Loucy (cell line): ENCODE measurements around the gene TMEM169.

ENCODE experiments used
- EZH2phosphoT487 ChIP-seq: fragments of 200-600 bp; IDR thresholded peaks from 2 replicates; pipeline ENCODE4 v1.6.1; 2018; ENCODE audit warnings: antibody characterized with exemption, mild to moderate bottlenecking, moderate library complexity, borderline replicate concordance
- TF ChIP-seq, protein P1 (sequence below): fragments of 200-600 bp; sonication (generic); conservative IDR thresholded peaks from 2 replicates; pipeline ENCODE4 v1.5.1; 2014; ENCODE audit warnings: mild to moderate bottlenecking, antibody characterized with exemption, low read length

DNA sequence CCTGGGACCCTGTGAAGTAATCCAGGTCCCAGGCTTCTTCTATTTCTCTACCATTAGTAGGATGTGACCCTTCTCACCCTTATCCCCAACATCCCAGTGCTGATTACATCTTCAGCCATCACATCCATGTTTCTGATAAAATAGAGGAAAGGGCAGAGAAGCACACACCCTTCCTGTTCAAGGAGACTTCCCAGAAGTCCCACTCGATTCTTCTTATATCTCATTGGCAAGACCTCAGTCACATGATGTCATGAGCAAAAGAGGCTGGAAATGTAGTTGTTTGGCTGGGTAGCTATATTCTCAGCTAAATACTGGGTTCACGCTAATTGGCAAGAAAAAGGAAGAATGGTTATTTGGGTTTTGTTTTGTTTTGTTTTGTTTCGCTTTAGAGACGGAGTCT, 19.4 kb downstream of the TMEM169 start:
- TF ChIP-seq, protein P1, sequence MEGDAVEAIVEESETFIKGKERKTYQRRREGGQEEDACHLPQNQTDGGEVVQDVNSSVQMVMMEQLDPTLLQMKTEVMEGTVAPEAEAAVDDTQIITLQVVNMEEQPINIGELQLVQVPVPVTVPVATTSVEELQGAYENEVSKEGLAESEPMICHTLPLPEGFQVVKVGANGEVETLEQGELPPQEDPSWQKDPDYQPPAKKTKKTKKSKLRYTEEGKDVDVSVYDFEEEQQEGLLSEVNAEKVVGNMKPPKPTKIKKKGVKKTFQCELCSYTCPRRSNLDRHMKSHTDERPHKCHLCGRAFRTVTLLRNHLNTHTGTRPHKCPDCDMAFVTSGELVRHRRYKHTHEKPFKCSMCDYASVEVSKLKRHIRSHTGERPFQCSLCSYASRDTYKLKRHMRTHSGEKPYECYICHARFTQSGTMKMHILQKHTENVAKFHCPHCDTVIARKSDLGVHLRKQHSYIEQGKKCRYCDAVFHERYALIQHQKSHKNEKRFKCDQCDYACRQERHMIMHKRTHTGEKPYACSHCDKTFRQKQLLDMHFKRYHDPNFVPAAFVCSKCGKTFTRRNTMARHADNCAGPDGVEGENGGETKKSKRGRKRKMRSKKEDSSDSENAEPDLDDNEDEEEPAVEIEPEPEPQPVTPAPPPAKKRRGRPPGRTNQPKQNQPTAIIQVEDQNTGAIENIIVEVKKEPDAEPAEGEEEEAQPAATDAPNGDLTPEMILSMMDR, result no peak
- no peak for TF ChIP-seq EZH2phosphoT487
